Adrenal gland (tissue), 5 donors: Measurements from ENCODE around the gene RASSF5.
A peak's percentile ranks its signal among the peaks of the same experiment; 100 is the strongest.

ENCODE experiments used
- POLR2A ChIP-seq, 2 donors: fragments of 450-650 bp; IDR thresholded peaks; one replicate each; pipeline ENCODE4 v1.6.1; 2017; ENCODE audit warnings: antibody characterized with exemption in 2 of 2, mild to moderate bottlenecking in 2 of 2, moderate library complexity in 1 of 2
- TF ChIP-seq, protein P1 (sequence below), 6 experiments: fragments of 450-650 bp in 4 of 6; fragments of 200-600 bp in 2 of 6; sonication (generic) in 1 of 6; IDR thresholded peaks; 1 replicate in 5 of 6; 2 replicates in 1 of 6; pipeline versions ENCODE4 v1.5.1 to v1.8.0; 2016 to 2021; ENCODE audit warnings: antibody characterized with exemption in 6 of 6, mild to moderate bottlenecking in 2 of 6, moderate library complexity in 1 of 6
- donor health status: DM: no; HTN: no; CAD: no.

DNA sequence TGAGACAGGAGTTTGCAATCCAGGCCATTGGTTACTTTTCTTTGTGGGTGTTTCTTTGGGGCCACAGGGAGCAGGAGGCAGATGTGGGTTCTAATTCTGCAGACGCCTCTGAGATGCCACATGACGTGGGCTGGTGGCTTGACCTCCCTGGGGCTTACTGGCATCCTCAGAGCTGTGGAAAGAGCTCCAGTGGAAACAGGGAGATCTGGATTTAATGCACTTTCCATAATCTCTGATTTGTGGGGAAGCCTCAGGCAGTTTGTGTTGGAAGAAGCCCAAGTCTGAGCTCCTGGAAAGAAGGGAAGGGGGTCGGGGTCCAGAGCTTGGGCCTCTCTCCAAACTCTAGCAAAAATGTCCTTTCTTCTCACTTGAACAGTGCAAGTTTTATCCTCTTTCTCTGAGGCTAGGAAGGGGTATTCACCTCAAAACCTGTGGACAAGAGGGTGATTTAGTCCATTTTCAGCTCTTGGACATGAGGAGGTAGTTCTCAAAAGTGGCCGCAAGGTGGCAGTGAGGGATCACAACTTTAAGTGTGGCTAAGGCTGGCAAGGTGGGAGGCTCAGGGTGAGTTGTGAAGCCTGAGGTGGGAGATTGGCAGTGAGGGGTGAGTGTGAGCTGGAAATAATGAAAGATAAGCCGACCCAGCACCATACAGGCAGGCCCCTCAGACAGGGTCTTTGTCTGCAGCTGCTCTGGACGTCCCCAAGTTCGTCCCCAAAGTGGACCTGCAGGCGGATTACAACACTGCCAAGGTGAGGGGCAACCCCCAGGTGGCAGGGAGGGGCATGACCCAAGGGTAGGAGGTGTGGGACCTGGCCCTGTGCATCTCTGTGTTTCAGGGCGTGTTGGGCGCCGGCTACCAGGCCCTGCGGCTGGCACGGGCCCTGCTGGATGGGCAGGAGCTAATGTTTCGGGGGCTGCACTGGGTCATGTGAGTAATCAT is 27.9 kb upstream of the RASSF5 start:
- no peak for TF ChIP-seq POLR2A (IDR thresholded peaks at IDR 0.05)
- TF ChIP-seq, protein P1, sequence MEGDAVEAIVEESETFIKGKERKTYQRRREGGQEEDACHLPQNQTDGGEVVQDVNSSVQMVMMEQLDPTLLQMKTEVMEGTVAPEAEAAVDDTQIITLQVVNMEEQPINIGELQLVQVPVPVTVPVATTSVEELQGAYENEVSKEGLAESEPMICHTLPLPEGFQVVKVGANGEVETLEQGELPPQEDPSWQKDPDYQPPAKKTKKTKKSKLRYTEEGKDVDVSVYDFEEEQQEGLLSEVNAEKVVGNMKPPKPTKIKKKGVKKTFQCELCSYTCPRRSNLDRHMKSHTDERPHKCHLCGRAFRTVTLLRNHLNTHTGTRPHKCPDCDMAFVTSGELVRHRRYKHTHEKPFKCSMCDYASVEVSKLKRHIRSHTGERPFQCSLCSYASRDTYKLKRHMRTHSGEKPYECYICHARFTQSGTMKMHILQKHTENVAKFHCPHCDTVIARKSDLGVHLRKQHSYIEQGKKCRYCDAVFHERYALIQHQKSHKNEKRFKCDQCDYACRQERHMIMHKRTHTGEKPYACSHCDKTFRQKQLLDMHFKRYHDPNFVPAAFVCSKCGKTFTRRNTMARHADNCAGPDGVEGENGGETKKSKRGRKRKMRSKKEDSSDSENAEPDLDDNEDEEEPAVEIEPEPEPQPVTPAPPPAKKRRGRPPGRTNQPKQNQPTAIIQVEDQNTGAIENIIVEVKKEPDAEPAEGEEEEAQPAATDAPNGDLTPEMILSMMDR (IDR thresholded peaks at IDR 0.05), result peak; percentile 55 to 87 (median 78)
